Skeletal muscle tissue (tissue), 4 donors: ENCODE measurements around the gene SORCS1. TPM values are rescaled to one million over a fixed set of nuclear protein-coding genes. Genes with fewer than 3 reads are reported as not detected.

ENCODE experiments used
- H3K27ac ChIP-seq: one replicate; pipeline ENCODE4 v1.7.0; 2013; ENCODE audit warnings: mild to moderate bottlenecking, low read depth, low read length, inconsistent platforms
- H3K27me3 ChIP-seq, 3 donors: one replicate each; pipeline ENCODE4 v1.7.0; 2013; ENCODE audit warnings: low read length in 3 of 3; ENCODE audit not compliant: control insufficient read depth in 3 of 3, insufficient read depth in 3 of 3
- H3K36me3 ChIP-seq, 3 donors: one replicate each; pipeline ENCODE4 v1.7.0; 2013; ENCODE audit warnings: low read length in 3 of 3; ENCODE audit not compliant: control insufficient read depth in 3 of 3, insufficient read depth in 3 of 3
- H3K4me1 ChIP-seq, 3 donors: one replicate each; pipeline ENCODE4 v1.7.0; 2013; ENCODE audit warnings: low read length in 3 of 3, mild to moderate bottlenecking in 3 of 3; ENCODE audit not compliant: control insufficient read depth in 3 of 3, insufficient read depth in 3 of 3
- H3K4me3 ChIP-seq, 3 donors: one replicate each; pipeline ENCODE4 v1.7.0; 2013; ENCODE audit warnings: low read length in 3 of 3
- H3K9ac ChIP-seq, 3 donors: one replicate each; pipeline ENCODE4 v1.7.0; 2013; ENCODE audit warnings: low read length in 3 of 3, mild to moderate bottlenecking in 3 of 3, moderate library complexity in 2 of 3, low read depth in 1 of 3
- H3K9me3 ChIP-seq, 3 donors: one replicate each; pipeline ENCODE4 v1.7.0; 2013; ENCODE audit warnings: low read length in 3 of 3; ENCODE audit not compliant: control insufficient read depth in 3 of 3
- total RNA-seq: library from RNA; depleted of rRNA; stranded (reverse); fragments of >200 nt; gene quantifications from one replicate; pipeline ENCODE4 v1.2.3, GENCODE V29; 2014
- donor health status: Osteomylitis.

Gene SORCS1
- total RNA-seq, 1 donor from 2014 or later, result 4.2 TPM

- H3K4me1 ChIP-seq, result no peaks in the 10 kb centered on the region
- no peak overlapping the region for H3K9ac ChIP-seq
- no peak overlapping the region for H3K27ac ChIP-seq
- H3K27me3 ChIP-seq, result no peaks in the 10 kb centered on the region
- no peaks in the 10 kb centered on the region for H3K9me3 ChIP-seq
- no peaks in the 10 kb centered on the region for H3K36me3 ChIP-seq
- no peak overlapping the region for H3K4me3 ChIP-seq
These were observed 81.0 kb downstream of the SORCS1 start for GRCh38 chr10:107083388-107084009.

GRCh38 chr10:107081644-107082043, 82.9 kb downstream of the SORCS1 start:
- Histone ChIP-seq H3K9ac (no peak overlapping the region), H3K27me3 (no peaks in the 10 kb centered on the region), H3K9me3 (no peaks in the 10 kb centered on the region), H3K4me1 (no peaks in the 10 kb centered on the region), H3K4me3 (no peak overlapping the region), H3K36me3 (no peaks in the 10 kb centered on the region), H3K27ac (no peak overlapping the region)

- no peaks in the 10 kb centered on the region for H3K27me3 ChIP-seq
These were observed 89.4 kb downstream of the SORCS1 start for GRCh38 chr10:107075117-107075516.

GRCh38 chr10:107072786-107073185, 91.7 kb downstream of the SORCS1 start:
- Histone ChIP-seq H3K4me3 (no peak overlapping the region), H3K27ac (no peak overlapping the region), H3K9ac (no peak overlapping the region), H3K36me3 (no peaks in the 10 kb centered on the region), H3K4me1 (no peaks in the 10 kb centered on the region), H3K27me3 (no peaks in the 10 kb centered on the region), H3K9me3 (no peaks in the 10 kb centered on the region)

More at GRCh38 chr10:107075117-107075516, 89.4 kb downstream of the SORCS1 start:
- Histone ChIP-seq H3K36me3 (no peaks in the 10 kb centered on the region), H3K4me1 (no peaks in the 10 kb centered on the region), H3K27ac (no peak overlapping the region), H3K9ac (no peak overlapping the region), H3K9me3 (no peaks in the 10 kb centered on the region), H3K4me3 (no peak overlapping the region)

- no peaks in the 10 kb centered on the region for H3K4me1 ChIP-seq
- H3K27me3 ChIP-seq, result no peaks in the 10 kb centered on the region
- no peaks in the 10 kb centered on the region for H3K9me3 ChIP-seq
- no peak overlapping the region for H3K4me3 ChIP-seq
- H3K9ac ChIP-seq, result no peak overlapping the region
- H3K36me3 ChIP-seq, result no peaks in the 10 kb centered on the region
- no peak overlapping the region for H3K27ac ChIP-seq
These were observed 92.5 kb downstream of the SORCS1 start for GRCh38 chr10:107072028-107072427.

- Histone ChIP-seq H3K27me3 (no peaks in the 10 kb centered on the region), H3K36me3 (no peaks in the 10 kb centered on the region), H3K9me3 (no peaks in the 10 kb centered on the region), H3K9ac (no peak overlapping the region), H3K4me3 (no peak overlapping the region), H3K27ac (no peak overlapping the region), H3K4me1 (no peaks in the 10 kb centered on the region)
These were observed 93.2 kb downstream of the SORCS1 start for GRCh38 chr10:107071301-107071700.

GRCh38 chr10:107067843-107068242, 96.7 kb downstream of the SORCS1 start:
- Histone ChIP-seq H3K4me1 (no peaks in the 10 kb centered on the region), H3K9me3 (no peaks in the 10 kb centered on the region), H3K27ac (no peak overlapping the region), H3K36me3 (no peaks in the 10 kb centered on the region), H3K4me3 (no peak overlapping the region), H3K9ac (no peak overlapping the region), H3K27me3 (no peaks in the 10 kb centered on the region)

- H3K4me1 ChIP-seq, result no peaks in the 10 kb centered on the region
- H3K4me3 ChIP-seq, result no peak overlapping the region
- H3K36me3 ChIP-seq, result no peaks in the 10 kb centered on the region
- H3K27me3 ChIP-seq, result no peaks in the 10 kb centered on the region
- no peak overlapping the region for H3K27ac ChIP-seq
- H3K9me3 ChIP-seq, result no peaks in the 10 kb centered on the region
- no peak overlapping the region for H3K9ac ChIP-seq
These were observed 100.4 kb downstream of the SORCS1 start for GRCh38 chr10:107064075-107064474.

- H3K4me3 ChIP-seq, result no peak overlapping the region
- H3K4me1 ChIP-seq, result no peaks in the 10 kb centered on the region
- H3K36me3 ChIP-seq, result no peaks in the 10 kb centered on the region
- H3K27ac ChIP-seq, result no peak overlapping the region
- no peaks in the 10 kb centered on the region for H3K9me3 ChIP-seq
- no peaks in the 10 kb centered on the region for H3K27me3 ChIP-seq
- no peak overlapping the region for H3K9ac ChIP-seq
These were observed 104.6 kb downstream of the SORCS1 start for GRCh38 chr10:107059872-107060271.

GRCh38 chr10:107059068-107059804, 105.3 kb downstream of the SORCS1 start:
- Histone ChIP-seq H3K4me3 (no peak overlapping the region), H3K27ac (no peak overlapping the region), H3K9me3 (no peaks in the 10 kb centered on the region), H3K27me3 (no peaks in the 10 kb centered on the region), H3K36me3 (no peaks in the 10 kb centered on the region), H3K9ac (no peak overlapping the region), H3K4me1 (no peaks in the 10 kb centered on the region)
